K562 (cell line): ENCODE data around the gene TOMM70. TPM values are rescaled to one million over a fixed set of nuclear protein-coding genes. Genes with fewer than 3 reads are reported as not detected.

Experiments used
- ATAC-seq: fragments of 200-7000 bp; cut with Tn5 transposase; 3 replicates; pipeline ENCODE4 v1.9.1; 2020; ENCODE audit warnings: moderate library complexity
- BruUV-seq: library from RNA; stranded (reverse); fragments of 400-500 nt; replicated peaks from 2 replicates; lab custom pipeline; 2021; lab: Mats Ljungman, UMichigan
- CTCF ChIA-PET: fragments of 300-600 bp; formaldehyde crosslinking; extraction: SDS; loops from one replicate; lab custom pipeline; 2021; ENCODE audit warnings: low intra/inter-chr PET ratio; lab: Yijun Ruan, JAX
- POLR2A ChIA-PET: fragments of 300-600, 350-650 bp; sonication (Branson Sonifier 250); formaldehyde crosslinking; extraction: SDS; loops from one replicate; lab custom pipeline; 2021; ENCODE audit warnings: antibody characterized with exemption, inconsistent platforms; lab: Yijun Ruan, JAX
- DNase-seq, 4 experiments: peaks; one replicate each; pipeline versions ENCODE4 v3.0.0 to v3.0.0-alpha.2; 2011 to 2018; ENCODE audit warnings: low spot score in 3 of 4, mixed read lengths in 3 of 4; ENCODE audit errors: extremely low read depth in 1 of 4
- FAIRE-seq: peaks from 2 replicates; lab custom pipeline; 2011; peaks lifted over from hg19 to GRCh38; lab: Jason Lieb, UNC
- H2AFZ ChIP-seq: 2 replicates; pipeline ENCODE4 v1.6.0; 2011; ENCODE audit warnings: low read depth, low read length, control low read depth, inconsistent platforms
- H3K27ac ChIP-seq: fragments of 200-600 bp; 3 replicates; pipeline ENCODE4 v1.8.0; 2011; ENCODE audit warnings: low read depth, mild to moderate bottlenecking, control low read depth, inconsistent platforms, low read length, moderate library complexity, mixed read lengths; ENCODE audit errors: extremely low read depth
- H3K27me3 ChIP-seq, 2 experiments: fragments of 300-600 bp in 1 of 2; 2 replicates in 1 of 2; 3 replicates in 1 of 2; pipeline versions ENCODE4 v1.6.0 to v1.8.0; 2011; ENCODE audit warnings: inconsistent platforms in 2 of 2, low read length in 2 of 2, mild to moderate bottlenecking in 1 of 2, mixed read lengths in 1 of 2, moderate library complexity in 1 of 2; ENCODE audit not compliant: control insufficient read depth in 2 of 2, insufficient read depth in 2 of 2
- H3K36me3 ChIP-seq: fragments of 300-600 bp; 3 replicates; pipeline ENCODE4 v1.8.0; 2011; ENCODE audit warnings: mild to moderate bottlenecking, low read length, inconsistent platforms; ENCODE audit not compliant: control insufficient read depth, insufficient read depth
- H3K4me1 ChIP-seq, 2 experiments: fragments of 200-600 bp in 1 of 2; replicated peaks in 1 of 2; 2 replicates in 1 of 2; 3 replicates in 1 of 2; pipeline versions ENCODE4 v1.5.1 to v1.8.0; 2011; ENCODE audit warnings: inconsistent platforms in 2 of 2, low read length in 2 of 2, mild to moderate bottlenecking in 1 of 2, mixed read lengths in 1 of 2, moderate library complexity in 1 of 2; ENCODE audit not compliant: control insufficient read depth in 2 of 2, insufficient read depth in 2 of 2
- H3K4me2 ChIP-seq: 2 replicates; pipeline ENCODE4 v1.6.1; 2011; ENCODE audit warnings: low read length, control low read depth, inconsistent platforms, mixed read lengths; ENCODE audit not compliant: insufficient read depth
- H3K4me3 ChIP-seq: fragments of 200-600 bp; sonication (generic), shearing (Covaris generic); 2 replicates; pipeline ENCODE4 v1.5.1; 2016; ENCODE audit warnings: control low read depth, inconsistent platforms
- H3K79me2 ChIP-seq: fragments of 200-600 bp; 3 replicates; pipeline ENCODE4 v1.8.0; 2011; ENCODE audit warnings: low read length, inconsistent platforms; ENCODE audit not compliant: control insufficient read depth, insufficient read depth
- H3K9ac ChIP-seq, 2 experiments: 2 replicates each; pipeline versions ENCODE4 v1.6.0 to v1.6.1; 2011; ENCODE audit warnings: low read depth in 2 of 2, low read length in 2 of 2, control low read depth in 1 of 2, inconsistent platforms in 1 of 2, mild to moderate bottlenecking in 1 of 2, mixed read lengths in 1 of 2; ENCODE audit not compliant: insufficient read depth in 1 of 2
- H3K9me1 ChIP-seq: one replicate; pipeline ENCODE4 v1.6.0; 2011; ENCODE audit warnings: inconsistent platforms, mild to moderate bottlenecking, low read length, moderate library complexity; ENCODE audit not compliant: control insufficient read depth, insufficient read depth
- H3K9me3 ChIP-seq: replicated peaks from 2 replicates; pipeline ENCODE4 v1.5.1; 2011; ENCODE audit warnings: low read depth, low read length, inconsistent platforms; ENCODE audit not compliant: control insufficient read depth, insufficient read depth
- H4K20me1 ChIP-seq: replicated peaks from 2 replicates; pipeline ENCODE4 v1.6.1; 2011; ENCODE audit warnings: low read length, inconsistent platforms, mixed read lengths; ENCODE audit not compliant: control insufficient read depth, insufficient read depth
- HOXB6 ChIP-seq: fragments of 250-450 bp; sonication (Bioruptor Pico); IDR thresholded peaks from 2 replicates; pipeline ENCODE4 v1.5.1; 2022; ENCODE audit warnings: mild to moderate bottlenecking, borderline replicate concordance
- MEF2A ChIP-seq: IDR thresholded peaks from 2 replicates; pipeline ENCODE4 v1.6.1; 2011; ENCODE audit warnings: low read depth, mild to moderate bottlenecking, low read length, moderate library complexity; ENCODE audit not compliant: control insufficient read depth
- NFIX ChIP-seq: fragments of 250-450 bp; sonication (Bioruptor Pico); IDR thresholded peaks from 2 replicates; pipeline ENCODE4 v1.4.0; 2020; ENCODE audit warnings: low read depth, mild to moderate bottlenecking, moderate library complexity
- PTBP1 ChIP-seq: fragments of 200-400 bp; formaldehyde crosslinking; IDR thresholded peaks from 2 replicates; pipeline ENCODE4 v1.6.1; 2017; ENCODE audit warnings: low read depth, low read length
- TSC22D4 ChIP-seq: fragments of 450-650 bp; IDR thresholded peaks from 2 replicates; pipeline ENCODE4 v1.6.1; 2016; ENCODE audit warnings: missing genetic modification characterization, missing biosample characterization, control low read depth
- ZBTB17 ChIP-seq: fragments of 450-650 bp; formaldehyde crosslinking; IDR thresholded peaks from 2 replicates; pipeline ENCODE4 v1.4.0; 2020; ENCODE audit warnings: mild to moderate bottlenecking
- ZNF347 ChIP-seq: fragments of 450-650 bp; formaldehyde crosslinking; IDR thresholded peaks from 2 replicates; pipeline ENCODE4 v1.4.0; 2020; ENCODE audit warnings: low read depth, mild to moderate bottlenecking, moderate library complexity
- ZNF644 ChIP-seq: fragments of 200-800 bp; sonication (Bioruptor generic); IDR thresholded peaks from 2 replicates; pipeline ENCODE4 v1.6.1; 2016; ENCODE audit warnings: low read depth, missing genetic modification characterization, missing compliant biosample characterization
- WGBS: fragments of 100-300 bp; shearing (Covaris generic); methylation state at CpG from one replicate; pipeline ENCODE4 v1.1.6; 2016; ENCODE audit warnings: low coverage, mixed read lengths; ENCODE audit not compliant: insufficient coverage; ENCODE audit errors: missing lambda C conversion rate; 5-methylcytosine and 5-hydroxymethylcytosine counted together
- in situ Hi-C: fragments of 300-500 bp; cut with MboI; formaldehyde crosslinking; loops from 4 replicates; pipeline ENCODE4 v1.15.0; 2018; ENCODE audit warnings: inconsistent platforms, mixed read lengths
- intact Hi-C: fragments of 100-400 bp; cut with micrococcal nuclease; formaldehyde crosslinking; loops from 2 replicates; pipeline ENCODE4 v1.14.2; 2022
- polyA plus RNA-seq, 8 experiments: library from polyadenylated mRNA; depleted of rRNA in 4 of 8; stranded (reverse) in 5 of 8; unstranded in 3 of 8; fragments of >200 nt; fragmentation: Nextera tagmentation in 2 of 8; fragmentation: Illumina TruSeq in 1 of 8; extraction: Ambion mirVana in 2 of 8; extraction: Trizol in 1 of 8; gene quantifications; 2 replicates each; pipeline versions ENCODE4 v1.2.1 to v1.2.3, GENCODE V29; 2011 to 2014; ENCODE audit warnings: inconsistent platforms in 1 of 8, missing spikeins in 1 of 8
- total RNA-seq, 7 experiments: library from RNA; depleted of rRNA in 6 of 7; stranded (reverse); fragments of >200 nt in 6 of 7; fragmentation: Illumina TruSeq in 2 of 7; extraction: Trizol in 2 of 7; gene quantifications; 2 replicates each; pipeline versions ENCODE4 v1.2.1 to v1.2.3, GENCODE V29; 2011 to 2021; ENCODE audit warnings: low replicate concordance in 1 of 7
- TF ChIP-seq, protein P1 (sequence below), 2 experiments: fragments of 450-650 bp in 1 of 2; sonication (generic) in 1 of 2; formaldehyde crosslinking in 1 of 2; IDR thresholded peaks in 1 of 2; conservative IDR thresholded peaks in 1 of 2; 2 replicates each; pipeline versions ENCODE4 v1.6.1 to v1.8.1; 2016 to 2023; ENCODE audit warnings: mild to moderate bottlenecking in 2 of 2, moderate library complexity in 2 of 2, inconsistent platforms in 1 of 2, missing genetic modification reagents in 1 of 2
- TF ChIP-seq, protein P2 (sequence below): IDR thresholded peaks from 2 replicates; pipeline ENCODE4 v1.6.1; 2012; ENCODE audit warnings: low read depth, low read length, improper control_type of control experiment, borderline replicate concordance
- TF ChIP-seq, protein P3 (sequence below): sonication (generic); formaldehyde crosslinking; IDR thresholded peaks from 2 replicates; pipeline ENCODE4 v1.8.1; 2023; ENCODE audit warnings: mild to moderate bottlenecking, missing genetic modification reagents
- TF ChIP-seq, protein P4 (sequence below): fragments of 250-450 bp; sonication (Bioruptor Pico); IDR thresholded peaks from 2 replicates; pipeline ENCODE4 v1.4.0; 2020; ENCODE audit warnings: mild to moderate bottlenecking, moderate library complexity

Gene TOMM70
- total and polyA plus RNA-seq, 9 of the 15 experiments (the other 6 are each of a cell fraction or from before 2014, with no cell fraction given): 17.5 to 75.6 (median 54.9) TPM

DNA sequence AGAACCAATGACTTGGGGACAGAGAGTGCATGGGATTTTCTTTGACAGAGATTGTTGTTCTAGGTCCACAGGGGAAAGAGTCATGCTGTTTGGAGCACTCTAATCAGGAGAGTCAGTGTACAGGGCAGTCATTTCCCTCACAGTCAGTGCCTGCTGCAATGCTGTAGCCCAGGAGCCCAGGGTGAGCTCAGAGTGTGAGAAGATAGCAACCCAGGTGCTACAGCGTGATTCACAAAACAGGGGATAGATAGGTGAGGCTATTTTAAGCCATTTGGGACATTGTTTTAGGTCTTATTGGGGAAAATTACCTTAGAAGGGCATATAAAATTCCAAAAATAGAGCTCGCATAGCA, 37.7 kb upstream of the TOMM70 start:
- no peaks in the 10 kb centered on the region for H3K9me1 ChIP-seq
- H3K4me1 ChIP-seq: no peaks in the 10 kb centered on the region; a peak in 1 of 5 replicates
- H3K9ac ChIP-seq: no peak overlapping the region
- ChIA-PET CTCF (no interaction called here), POLR2A (no interaction called here)
- no peak overlapping the region for H3K27ac ChIP-seq
- no peaks in the 10 kb centered on the region for H4K20me1 ChIP-seq
- no peaks in the 10 kb centered on the region for H3K79me2 ChIP-seq
- no peak for TF ChIP-seq NFIX (CRISPR knock-in tag)
- TF ChIP-seq, protein P1, sequence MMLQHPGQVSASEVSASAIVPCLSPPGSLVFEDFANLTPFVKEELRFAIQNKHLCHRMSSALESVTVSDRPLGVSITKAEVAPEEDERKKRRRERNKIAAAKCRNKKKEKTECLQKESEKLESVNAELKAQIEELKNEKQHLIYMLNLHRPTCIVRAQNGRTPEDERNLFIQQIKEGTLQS (IDR thresholded peaks at IDR 0.05): no peak
- TF ChIP-seq, protein P1 (CRISPR knock-in tag; conservative IDR thresholded peaks at IDR 0.05): no peak
- TF ChIP-seq, protein P2, sequence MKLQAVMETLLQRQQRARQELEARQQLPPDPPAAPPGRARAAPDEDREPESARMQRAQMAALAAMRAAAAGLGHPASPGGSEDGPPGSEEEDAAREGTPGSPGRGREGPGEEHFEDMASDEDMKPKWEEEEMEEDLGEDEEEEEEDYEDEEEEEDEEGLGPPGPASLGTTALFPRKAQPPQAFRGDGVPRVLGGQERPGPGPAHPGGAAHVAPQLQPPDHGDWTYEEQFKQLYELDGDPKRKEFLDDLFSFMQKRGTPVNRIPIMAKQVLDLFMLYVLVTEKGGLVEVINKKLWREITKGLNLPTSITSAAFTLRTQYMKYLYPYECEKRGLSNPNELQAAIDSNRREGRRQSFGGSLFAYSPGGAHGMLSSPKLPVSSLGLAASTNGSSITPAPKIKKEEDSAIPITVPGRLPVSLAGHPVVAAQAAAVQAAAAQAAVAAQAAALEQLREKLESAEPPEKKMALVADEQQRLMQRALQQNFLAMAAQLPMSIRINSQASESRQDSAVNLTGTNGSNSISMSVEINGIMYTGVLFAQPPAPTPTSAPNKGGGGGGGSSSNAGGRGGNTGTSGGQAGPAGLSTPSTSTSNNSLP: no peak
- TF ChIP-seq ZNF347 (CRISPR knock-in tag): no peak
- TF ChIP-seq, protein P3, sequence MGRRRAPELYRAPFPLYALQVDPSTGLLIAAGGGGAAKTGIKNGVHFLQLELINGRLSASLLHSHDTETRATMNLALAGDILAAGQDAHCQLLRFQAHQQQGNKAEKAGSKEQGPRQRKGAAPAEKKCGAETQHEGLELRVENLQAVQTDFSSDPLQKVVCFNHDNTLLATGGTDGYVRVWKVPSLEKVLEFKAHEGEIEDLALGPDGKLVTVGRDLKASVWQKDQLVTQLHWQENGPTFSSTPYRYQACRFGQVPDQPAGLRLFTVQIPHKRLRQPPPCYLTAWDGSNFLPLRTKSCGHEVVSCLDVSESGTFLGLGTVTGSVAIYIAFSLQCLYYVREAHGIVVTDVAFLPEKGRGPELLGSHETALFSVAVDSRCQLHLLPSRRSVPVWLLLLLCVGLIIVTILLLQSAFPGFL (CRISPR knock-in tag): no peak
- TF ChIP-seq ZBTB17: no peak
- TF ChIP-seq PTBP1: no peak
- TF ChIP-seq TSC22D4: no peak
- no peak for TF ChIP-seq ZNF644 (tag)
- TF ChIP-seq, protein P4, sequence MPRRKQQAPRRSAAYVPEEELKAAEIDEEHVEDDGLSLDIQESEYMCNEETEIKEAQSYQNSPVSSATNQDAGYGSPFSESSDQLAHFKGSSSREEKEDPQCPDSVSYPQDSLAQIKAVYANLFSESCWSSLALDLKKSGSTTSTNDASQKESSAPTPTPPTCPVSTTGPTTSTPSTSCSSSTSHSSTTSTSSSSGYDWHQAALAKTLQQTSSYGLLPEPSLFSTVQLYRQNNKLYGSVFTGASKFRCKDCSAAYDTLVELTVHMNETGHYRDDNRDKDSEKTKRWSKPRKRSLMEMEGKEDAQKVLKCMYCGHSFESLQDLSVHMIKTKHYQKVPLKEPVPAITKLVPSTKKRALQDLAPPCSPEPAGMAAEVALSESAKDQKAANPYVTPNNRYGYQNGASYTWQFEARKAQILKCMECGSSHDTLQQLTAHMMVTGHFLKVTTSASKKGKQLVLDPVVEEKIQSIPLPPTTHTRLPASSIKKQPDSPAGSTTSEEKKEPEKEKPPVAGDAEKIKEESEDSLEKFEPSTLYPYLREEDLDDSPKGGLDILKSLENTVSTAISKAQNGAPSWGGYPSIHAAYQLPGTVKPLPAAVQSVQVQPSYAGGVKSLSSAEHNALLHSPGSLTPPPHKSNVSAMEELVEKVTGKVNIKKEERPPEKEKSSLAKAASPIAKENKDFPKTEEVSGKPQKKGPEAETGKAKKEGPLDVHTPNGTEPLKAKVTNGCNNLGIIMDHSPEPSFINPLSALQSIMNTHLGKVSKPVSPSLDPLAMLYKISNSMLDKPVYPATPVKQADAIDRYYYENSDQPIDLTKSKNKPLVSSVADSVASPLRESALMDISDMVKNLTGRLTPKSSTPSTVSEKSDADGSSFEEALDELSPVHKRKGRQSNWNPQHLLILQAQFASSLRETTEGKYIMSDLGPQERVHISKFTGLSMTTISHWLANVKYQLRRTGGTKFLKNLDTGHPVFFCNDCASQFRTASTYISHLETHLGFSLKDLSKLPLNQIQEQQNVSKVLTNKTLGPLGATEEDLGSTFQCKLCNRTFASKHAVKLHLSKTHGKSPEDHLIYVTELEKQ (CRISPR knock-in tag): no peak
- TF ChIP-seq MEF2A: no peak
- TF ChIP-seq HOXB6 (CRISPR knock-in tag): no peak
- H3K4me3 ChIP-seq: no peak overlapping the region
- no peaks in the 10 kb centered on the region for H3K27me3 ChIP-seq
- H3K9me3 ChIP-seq: no peaks in the 10 kb centered on the region
- ATAC-seq: peak; percentile 53
- intact Hi-C loops (no loop called here), in situ Hi-C loops (no loop called here)
- no peak overlapping the region for H2AFZ ChIP-seq
- no peak overlapping the region for H3K4me2 ChIP-seq
- 56% methylated on average over 2 of the region's 2 CpGs for WGBS
- H3K36me3 ChIP-seq: no peaks in the 10 kb centered on the region
- BruUV-seq: no TSS peak
- no peak for DNase-seq
- FAIRE-seq: no peak
